Lower leg skin (tissue), 3 donors: ENCODE data around the gene PLAAT1.

Experiments
- POLR2A ChIP-seq, 2 donors: fragments of 450-650 bp; IDR thresholded peaks; one replicate each; pipeline ENCODE4 v1.6.1; 2016 to 2017; ENCODE audit warnings: antibody characterized with exemption in 2 of 2, mild to moderate bottlenecking in 1 of 2, moderate library complexity in 1 of 2
- TF ChIP-seq, protein P1 (sequence below), 3 donors: fragments of 450-650 bp; IDR thresholded peaks; one replicate each; pipeline ENCODE4 v1.5.1; 2016; ENCODE audit warnings: antibody characterized with exemption in 3 of 3, mild to moderate bottlenecking in 3 of 3, moderate library complexity in 2 of 3

DNA sequence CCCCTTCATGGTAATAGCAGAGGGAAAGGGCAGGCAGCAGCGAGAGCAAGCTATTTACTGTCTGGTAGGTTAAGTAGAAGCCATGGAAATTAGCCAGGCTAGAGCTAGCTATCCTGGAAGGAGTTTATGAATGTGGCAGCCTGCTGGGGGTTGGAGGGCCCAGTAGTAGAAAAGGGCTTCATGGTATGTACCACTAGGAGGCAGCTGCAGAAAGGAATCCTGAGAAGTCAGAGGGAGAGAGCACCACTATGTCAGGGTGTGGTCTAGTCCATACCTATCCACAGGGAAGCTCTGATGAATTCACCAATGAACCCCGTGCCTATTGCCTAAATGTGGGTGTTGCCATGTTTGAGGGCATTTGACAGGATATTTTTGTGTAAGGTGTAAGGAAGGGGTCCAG lies 55.0 kb downstream of the PLAAT1 start:
- TF ChIP-seq, protein P1, sequence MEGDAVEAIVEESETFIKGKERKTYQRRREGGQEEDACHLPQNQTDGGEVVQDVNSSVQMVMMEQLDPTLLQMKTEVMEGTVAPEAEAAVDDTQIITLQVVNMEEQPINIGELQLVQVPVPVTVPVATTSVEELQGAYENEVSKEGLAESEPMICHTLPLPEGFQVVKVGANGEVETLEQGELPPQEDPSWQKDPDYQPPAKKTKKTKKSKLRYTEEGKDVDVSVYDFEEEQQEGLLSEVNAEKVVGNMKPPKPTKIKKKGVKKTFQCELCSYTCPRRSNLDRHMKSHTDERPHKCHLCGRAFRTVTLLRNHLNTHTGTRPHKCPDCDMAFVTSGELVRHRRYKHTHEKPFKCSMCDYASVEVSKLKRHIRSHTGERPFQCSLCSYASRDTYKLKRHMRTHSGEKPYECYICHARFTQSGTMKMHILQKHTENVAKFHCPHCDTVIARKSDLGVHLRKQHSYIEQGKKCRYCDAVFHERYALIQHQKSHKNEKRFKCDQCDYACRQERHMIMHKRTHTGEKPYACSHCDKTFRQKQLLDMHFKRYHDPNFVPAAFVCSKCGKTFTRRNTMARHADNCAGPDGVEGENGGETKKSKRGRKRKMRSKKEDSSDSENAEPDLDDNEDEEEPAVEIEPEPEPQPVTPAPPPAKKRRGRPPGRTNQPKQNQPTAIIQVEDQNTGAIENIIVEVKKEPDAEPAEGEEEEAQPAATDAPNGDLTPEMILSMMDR (IDR thresholded peaks at IDR 0.05): no peak
- no peak for TF ChIP-seq POLR2A (IDR thresholded peaks at IDR 0.05)
